NCI-H510A (cell line): ENCODE data around the gene RNPEPL1.
"Not testable (repeated sequence)": the region's sequence is repeated elsewhere in the genome, so short reads cannot be mapped to it uniquely, and the experiment has no call there.

ENCODE experiments used
- DNase-seq: peaks from one replicate; lab custom pipeline; 2025; lab: John Stamatoyannopoulos, UW

Gene RNPEPL1, protein sequence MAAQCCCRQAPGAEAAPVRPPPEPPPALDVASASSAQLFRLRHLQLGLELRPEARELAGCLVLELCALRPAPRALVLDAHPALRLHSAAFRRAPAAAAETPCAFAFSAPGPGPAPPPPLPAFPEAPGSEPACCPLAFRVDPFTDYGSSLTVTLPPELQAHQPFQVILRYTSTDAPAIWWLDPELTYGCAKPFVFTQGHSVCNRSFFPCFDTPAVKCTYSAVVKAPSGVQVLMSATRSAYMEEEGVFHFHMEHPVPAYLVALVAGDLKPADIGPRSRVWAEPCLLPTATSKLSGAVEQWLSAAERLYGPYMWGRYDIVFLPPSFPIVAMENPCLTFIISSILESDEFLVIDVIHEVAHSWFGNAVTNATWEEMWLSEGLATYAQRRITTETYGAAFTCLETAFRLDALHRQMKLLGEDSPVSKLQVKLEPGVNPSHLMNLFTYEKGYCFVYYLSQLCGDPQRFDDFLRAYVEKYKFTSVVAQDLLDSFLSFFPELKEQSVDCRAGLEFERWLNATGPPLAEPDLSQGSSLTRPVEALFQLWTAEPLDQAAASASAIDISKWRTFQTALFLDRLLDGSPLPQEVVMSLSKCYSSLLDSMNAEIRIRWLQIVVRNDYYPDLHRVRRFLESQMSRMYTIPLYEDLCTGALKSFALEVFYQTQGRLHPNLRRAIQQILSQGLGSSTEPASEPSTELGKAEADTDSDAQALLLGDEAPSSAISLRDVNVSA

DNA sequence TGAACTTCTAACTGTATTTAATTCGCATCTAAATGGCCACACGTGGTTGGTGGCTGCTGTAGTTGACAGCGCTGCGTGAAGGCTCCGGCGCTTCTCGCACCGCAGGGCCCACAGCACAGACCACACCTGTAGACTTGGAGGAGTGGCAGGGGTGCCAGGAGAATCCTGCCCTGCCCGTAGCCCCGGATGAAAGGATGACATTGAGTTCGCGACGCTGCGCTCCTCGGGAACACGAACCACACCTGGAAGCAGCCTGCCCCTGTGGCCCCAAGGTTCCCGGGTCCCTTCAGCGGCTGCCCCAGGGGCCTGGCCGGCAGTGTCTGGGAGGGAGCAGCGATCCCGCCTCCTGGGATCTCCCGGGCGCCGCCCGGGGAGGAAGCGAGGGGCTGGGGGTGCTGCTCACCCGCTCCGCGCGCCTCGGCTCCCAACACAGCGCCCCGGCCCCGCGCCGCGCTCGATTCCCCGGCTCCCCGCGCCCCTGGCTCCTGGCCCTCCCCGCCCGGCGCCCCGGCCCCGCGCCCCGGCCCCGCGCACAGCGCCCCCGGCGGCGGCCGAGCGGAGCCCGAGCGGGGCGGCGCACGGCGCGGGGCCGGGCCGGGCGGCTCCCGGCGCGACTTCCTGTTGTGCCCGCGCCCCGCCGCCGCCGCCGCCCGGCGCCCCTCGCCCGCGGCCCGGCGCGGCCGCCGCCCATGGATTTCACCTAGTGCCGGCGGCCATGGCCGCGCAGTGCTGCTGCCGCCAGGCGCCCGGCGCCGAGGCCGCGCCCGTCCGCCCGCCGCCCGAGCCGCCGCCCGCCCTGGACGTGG, at the start of gene RNPEPL1:
TSS of gene RNPEPL1 (plus strand) at position 613 of the 806 bp plus-strand sequence. CDS start at position 716, 103 bp downstream.
- DNase-seq: peak; percentile 58

DNA sequence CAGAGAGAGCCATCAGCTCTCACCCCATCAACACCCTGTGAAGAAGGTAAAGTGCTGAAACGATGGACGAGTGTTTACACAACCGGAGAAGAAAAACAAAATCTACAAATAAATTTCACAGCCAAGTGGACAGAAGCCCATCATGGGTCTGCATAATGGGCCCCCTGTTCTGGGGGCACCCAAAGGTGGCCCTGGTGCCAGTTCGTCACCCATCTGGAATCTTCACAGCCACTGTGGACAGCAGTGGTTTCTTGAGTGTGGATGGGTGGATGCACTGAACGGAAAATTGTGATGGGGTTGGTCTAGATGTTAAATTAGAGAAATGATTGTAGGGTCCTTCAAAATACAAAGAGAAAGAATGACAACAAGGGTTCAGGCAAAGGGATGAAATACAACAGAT, 49.3 kb upstream of the RNPEPL1 start:
- no peak for DNase-seq

DNA sequence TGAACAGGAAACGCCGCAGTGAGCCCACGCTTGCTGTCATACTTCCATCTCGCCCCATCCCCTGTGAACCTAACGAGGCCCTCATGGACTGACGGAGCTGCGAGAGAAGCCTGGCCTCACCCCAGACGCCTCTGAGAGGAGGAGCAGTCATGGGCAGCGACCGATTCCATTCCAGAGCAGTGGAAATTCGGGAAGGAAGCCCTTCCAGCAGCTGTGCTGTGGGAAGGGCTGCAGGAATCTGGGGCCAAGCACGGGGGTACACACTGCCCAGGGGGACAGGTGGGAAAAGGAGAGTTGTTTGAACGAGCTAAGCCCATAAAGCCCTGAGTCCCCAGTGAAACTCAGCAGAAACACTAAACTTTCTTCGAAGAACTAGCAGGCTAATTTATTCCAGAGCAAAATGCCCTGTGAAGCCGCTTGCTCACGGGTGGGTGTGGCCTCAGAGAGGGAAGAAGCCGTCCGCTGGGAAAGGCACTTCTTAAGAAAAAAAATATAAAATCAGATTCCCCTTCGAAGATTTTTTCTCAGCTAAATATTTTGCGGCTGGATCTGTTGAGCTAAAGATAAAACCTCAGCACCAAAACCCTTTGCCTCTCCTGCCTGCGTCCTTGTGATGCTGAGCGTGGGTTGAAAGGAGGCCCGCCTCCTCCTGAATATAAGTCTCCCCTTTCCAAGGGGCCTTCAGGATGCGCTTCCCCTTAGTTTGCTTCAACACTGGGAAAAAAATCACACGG, 48.7 kb upstream of the RNPEPL1 start:
- DNase-seq: no peak

DNA sequence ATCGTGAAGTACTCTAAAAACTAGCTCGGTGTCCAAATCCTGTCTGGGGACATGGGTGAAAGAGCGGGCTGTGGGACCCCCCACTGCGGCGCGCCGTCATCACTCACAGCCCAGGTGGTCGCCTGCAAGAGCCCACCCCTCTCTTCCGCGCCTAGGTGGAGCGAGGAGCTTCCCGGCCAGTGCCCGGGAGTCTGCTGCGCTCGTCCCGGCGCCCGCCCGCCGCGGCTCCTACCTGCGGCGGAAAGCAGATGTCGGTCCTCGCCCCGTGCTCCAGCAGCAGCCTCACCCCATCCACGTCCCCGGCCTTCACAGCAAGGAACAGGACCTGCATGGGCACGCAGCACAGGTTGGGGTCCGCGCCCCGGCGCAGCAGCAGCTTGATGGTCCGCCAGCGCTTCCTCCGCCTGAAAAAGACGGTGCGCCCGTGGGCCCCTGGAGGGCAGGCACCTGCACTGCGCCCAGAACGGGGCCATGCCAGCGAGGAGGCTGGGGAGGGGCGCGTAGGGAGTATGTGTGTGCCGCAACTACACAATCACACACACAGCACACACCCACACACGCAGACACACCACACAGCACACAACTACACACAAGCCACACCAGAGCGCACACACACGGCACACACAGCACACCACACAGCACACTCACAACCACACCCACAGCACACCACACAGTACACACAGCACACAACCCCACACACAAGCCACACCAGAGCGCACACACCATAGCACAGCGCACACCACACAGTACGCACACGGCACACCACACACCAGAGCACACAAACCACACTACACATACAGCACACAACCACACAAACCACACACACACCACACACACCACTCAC, 47.9 kb upstream of the RNPEPL1 start:
- no peak for DNase-seq

DNA sequence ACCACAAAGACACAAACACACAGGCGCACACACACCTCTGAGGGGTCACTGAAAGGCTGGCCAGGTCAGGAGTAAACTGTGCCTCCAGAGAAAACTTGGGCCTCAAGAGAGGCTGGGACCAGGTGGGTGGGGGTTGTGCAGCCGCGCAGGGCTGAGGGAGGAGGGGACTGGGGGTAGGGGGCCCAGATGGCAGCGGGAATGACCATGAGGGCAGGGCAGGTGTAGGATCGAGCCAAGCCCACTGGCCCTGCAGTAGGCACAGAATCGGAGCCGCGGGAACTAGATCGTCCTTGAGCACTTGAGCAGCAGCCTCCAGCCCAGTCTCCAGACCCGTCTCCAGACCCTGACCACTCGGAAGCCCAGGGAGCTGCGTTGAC, 47.3 kb upstream of the RNPEPL1 start:
- DNase-seq: no peak

DNA sequence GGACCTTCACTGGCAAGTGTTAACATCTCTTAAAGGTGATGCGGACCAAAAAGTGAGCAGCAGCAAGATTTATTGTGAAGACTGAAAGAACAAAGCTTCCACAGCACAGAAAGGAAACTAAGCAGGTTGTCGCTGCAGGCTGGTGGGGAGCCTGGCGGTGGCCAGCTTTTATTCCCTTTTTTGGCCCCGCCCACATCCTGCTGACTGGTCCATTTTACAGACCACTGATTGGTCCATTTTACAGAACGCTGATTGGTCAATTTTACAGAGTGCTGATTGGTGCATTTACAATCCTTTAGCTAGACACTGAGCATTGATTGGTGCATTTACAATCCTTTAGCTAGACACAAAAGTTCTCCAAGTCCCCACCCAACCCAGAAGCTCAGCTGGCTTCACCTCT, 46.4 kb upstream of the RNPEPL1 start:
- DNase-seq: not testable (repeated sequence)

DNA sequence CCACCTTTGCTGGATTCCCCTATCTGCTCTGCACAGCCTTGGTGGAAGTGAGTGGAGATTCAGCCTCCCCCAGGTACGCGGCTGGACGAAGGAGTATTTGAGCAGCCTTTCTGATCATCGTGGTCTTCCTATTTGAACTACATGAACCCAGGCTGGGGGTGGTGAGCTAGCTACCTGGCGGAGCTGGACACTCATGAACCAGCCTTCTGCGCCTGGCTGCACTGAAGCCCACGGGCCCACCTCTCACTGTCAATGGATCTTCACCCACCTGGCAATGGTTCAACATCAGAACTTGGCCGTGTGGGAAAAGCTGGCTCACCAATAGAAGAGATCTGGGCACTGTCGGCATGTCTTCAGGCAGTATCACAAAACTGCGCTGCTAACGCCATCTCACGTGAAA, 45.9 kb upstream of the RNPEPL1 start:
- no peak for DNase-seq

DNA sequence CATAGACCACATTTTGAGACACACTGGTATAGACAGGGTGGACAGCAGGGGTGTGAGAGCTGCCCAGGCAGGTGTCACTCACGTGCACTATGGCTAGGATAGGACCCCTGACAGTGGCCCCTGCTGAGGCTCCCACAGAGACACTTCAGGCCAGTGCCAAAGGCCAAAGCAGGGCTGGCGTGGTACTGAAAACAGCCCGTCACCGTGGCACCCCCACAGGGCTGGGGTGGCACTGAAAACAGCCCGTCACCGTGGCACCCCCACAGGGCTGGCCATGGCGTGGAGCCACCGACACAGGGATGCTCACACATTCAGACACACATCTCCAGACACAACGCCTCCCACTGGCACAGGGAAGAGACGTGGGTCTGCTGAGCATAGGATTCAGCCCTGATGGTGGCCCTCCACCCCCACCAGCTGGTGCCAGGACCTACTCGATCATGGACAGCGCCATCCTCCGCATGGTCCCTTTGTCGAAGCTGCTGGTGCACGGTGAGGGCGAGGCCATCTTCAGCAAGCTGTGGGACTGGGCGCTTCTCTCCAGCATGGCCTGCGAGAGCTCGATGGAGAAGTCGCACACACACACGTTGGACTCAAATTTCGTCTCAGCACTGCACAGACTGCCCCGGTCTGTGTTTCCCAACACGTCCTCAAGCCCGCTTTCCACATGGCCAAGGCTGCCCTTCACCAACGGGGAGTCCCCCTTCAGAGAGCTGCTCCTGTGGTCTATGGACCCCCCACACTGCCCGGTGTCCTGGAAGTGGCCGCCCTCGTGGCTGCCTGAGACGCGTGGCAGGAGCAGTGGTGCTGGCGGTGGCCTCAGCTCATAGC, 44.6 kb upstream of the RNPEPL1 start:
- no peak for DNase-seq

DNA sequence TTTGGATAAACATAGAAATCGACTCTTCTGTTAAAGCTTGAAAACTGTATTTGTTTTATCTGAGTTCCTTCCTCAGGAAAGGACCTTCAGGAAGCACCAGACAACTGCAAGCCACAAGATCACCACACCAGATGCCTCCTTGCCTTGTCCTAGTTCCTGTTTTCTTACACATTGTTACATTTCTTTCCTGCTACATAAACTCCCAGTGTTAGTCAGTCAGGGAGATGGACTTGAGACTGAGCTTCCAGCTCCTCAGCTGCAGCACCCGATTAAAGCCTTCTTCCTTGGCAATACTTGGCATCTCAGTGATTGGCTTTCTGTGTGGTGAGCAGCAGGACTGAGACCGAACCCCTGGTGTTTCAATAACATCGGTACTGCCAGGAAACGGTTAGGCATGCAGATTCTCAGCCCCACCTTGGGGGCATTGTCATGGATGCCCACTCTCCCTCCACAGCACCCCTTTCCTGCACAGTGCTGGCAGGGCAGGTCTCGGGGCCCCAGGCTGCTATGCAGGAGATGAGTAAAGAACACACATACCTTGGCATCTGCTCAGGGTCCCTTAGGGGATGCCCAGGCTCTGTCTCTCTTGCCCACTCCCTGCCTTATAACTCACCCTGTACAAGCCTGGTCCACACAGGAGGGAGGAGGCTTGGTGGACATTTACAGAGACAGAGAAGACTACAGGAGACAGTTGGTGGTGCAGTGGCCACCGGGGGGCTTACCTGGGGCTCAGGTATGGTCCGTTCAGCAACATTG, 43.1 kb upstream of the RNPEPL1 start:
- no peak for DNase-seq

DNA sequence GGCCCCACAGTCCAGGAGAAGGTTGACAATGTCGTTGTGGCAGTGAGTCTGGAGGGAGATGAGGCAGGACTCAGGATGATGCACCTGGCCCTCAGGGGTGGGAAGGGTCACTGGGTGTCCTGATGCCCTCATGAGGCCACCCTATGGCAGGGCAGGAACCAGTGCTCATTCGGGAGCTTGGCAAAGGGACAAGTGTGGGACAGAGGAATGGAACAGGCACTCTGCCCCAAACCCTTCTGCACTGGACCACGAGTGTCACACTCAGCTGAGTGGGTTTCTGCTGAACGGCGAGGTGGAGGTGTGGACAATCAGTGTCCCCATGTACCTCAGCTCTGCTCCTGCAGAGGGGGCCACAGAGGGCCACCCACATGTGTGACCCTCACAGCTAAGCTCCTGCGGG, 42.5 kb upstream of the RNPEPL1 start:
- no peak for DNase-seq

DNA sequence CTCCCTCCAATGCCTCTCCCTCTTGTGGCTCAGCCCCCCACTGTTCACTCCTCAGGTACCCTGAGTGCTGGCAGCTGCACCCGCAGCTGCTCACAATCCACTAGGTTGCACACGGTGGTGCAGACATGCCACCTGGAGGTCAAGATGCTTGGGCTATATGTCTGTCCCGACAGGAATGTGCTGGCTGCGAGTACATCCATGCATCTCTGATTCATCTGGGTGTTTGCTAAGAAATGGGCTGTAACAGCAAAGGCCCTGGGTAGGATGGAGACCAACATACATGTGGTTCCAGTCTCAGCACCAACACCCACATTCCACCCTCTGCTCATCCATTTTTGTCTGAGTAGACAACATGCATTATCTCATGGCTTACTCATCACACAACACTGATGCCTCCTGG, 41.8 kb upstream of the RNPEPL1 start:
- no peak for DNase-seq

DNA sequence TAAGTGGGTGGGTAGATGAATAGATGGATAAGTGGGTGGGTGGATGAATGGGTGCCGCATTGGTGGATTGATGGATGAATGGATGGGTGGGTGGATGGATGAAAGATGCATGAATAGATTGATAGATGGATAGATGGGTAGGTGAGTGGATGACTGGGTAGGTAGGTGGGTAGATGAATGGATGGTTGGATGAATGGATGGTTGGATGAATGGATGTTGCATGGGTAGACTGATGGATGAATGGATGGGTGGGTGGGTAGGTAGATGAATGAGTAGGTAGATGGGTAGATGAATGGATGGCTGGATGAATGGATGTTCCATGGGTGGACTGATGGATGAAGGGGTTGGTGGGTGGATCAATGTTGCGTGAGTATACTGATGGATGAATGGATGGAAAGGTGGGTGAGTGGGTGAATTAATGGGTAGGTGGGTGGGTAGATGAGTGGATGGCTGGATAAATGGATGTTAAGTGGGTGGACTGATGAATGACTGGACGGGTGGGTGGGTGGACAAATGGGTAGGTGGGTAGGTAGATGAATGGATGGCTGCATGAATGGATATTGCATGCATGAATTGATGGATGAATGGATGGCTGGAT, 41.0 kb upstream of the RNPEPL1 start:
- no peak for DNase-seq

DNA sequence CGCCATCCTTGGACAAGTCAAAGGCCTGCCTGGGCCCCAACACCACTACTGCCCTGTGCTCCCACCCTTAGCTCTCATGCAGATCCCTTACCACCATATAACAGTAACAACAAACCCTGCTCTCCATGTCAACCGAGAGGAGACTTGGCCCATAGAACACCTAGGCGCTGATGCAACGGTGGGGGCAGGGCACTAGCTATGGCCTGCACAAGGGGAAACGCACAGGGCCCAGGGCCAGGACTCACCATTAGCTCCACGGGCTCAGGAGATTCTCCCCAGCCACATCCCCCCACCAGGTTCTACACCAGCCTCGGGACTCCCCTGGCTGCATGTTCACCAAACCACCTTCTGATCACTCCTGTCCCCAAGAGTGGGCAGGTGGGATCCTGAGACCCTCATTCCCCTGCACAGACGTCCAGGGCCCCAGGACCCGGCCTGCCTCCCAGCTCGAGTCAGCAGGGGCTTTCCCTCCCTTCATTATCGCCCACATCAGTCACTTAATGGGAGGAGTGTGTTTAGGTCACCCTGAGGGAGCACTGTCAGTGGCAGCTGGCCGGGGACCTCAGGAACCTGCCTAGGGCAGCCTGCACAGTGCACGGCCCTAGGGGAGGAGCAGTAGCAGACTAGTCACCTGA, 39.8 kb upstream of the RNPEPL1 start:
- no peak for DNase-seq

DNA sequence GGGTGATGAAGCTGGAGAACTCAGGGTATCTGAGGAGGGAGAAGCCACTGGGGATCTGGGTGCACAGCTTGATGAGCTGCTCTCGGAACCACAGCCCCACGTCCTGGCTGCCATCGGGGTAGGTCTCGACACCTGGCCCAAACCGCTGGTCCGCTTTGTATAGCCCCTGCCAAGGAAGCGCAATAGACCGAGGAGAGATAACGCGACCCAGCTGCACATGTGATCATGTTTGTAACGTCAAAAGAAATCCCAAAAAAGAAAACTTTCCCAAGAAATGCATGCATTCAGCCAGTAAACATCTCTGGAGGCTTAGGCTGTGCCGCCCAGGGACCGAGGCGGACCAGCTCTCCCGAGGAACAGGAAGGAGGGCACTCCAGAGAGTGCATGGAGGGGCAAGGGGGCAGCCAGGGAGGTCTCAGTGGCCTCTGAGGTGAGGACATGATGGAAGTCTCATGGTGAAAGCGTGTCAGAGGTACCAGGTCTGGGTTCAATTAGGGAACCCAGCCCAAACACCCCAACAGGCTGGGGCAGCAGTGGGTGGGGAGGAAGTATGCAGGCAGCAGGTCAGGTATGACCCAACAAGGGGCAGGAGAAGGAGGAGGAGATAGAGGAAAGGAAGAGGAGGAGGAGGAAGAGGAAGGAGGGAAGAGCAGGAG, 38.8 kb upstream of the RNPEPL1 start:
- no peak for DNase-seq

DNA sequence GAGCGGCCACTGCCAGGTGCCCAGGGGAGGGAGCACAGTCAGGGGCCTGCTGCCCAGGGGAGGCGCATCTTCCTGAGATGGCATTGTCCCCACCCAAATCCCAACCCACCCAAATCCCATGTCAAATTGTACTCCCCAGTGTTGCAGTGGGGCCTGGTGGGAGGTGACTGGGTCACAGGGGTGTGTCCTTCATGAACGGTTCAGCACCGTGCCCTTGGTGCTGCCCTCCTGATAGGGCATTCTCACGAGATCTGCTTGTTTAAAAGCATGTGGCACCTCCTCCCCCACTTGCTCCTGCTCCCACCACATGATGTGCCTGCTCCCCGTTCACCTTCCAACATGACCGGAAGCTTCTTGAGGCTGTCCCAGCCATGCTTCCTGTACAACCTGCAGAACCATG, 38.1 kb upstream of the RNPEPL1 start:
- DNase-seq: no peak

DNA sequence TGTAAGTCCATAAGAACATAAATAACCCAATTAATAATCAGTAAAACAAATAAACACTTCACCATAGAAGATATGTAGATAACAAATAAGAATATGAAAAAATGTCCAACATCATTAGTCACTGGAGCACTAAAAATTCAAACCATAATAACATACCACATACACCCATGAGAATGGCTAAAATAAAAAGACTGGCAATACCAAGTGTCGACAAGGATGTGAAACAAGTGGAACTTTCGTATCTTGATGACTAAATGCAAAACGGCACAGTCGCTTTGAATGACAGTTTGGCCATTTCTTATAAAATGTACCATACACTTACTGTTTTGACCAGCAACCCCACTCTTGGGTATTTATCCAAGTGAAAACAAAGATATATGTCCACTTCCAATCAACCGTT, 37.2 kb upstream of the RNPEPL1 start:
- DNase-seq: no peak

DNA sequence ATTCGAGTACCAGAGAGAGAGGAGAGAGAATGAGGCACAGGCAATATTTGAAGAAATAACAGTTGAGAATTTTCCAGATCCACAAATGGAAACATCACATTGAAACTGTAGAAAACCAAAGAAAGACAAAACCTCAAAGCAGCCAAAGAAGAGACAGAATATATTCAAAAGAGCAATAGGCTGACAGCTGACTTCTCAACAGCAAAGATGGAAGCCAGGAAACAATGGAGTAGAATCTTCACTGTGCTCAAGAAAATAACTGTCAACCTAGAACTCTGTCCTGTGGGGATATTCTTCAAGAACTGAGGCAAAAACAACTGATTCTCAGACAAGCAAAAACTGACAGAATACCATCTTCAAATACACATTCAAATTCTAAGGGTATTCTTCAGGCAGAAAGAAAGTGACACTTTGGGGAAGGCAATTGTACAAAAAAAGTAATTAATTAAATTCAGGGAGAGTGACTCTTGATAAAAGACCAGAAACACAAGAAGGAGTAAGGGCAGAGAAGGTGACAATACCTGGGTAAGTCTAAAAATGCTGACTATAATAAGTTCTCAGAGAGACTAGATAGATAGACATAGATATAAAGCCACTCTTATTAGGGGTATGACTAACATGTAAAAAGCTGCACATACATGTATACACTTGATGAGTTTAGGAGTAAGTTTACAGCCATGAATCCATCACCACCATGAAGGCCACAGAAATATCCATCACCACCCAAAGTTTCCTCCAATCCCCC, 36.1 kb upstream of the RNPEPL1 start:
- DNase-seq: no peak
